ENCODE results near the gene RBM3.

RBM3 gene

DNA sequence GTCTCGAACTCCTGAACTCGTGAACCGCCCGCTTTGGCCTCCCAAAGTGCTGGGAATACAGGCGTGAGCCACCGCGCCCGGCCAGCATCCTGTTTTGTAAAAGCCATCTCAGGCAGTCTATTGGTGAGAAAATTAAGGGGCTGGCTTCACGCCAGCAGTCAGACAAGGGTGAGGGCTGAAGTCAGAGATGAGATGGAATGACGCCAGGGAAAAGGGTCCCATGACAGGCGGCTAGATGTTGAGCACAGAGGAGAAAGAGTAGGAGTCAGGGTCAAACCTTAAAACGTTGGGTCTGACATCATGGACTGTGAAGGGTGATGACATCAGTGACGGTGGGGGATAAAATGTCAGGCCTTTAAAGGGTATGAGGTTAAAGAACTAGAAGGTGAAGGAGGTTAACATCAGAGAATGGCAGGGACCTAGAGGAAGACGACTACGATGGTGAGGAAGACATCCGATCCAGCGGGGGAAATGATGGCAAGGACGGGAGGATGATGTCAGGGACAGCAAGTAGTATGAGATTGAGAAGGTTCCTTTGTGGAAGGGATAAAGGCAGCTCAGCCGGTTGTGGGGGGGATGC is 504 bp upstream of the RBM3 start:
- no peak for DNase-seq (ENCODE audit: extremely low spot score, insufficient read length, low read depth)
- peak; percentile 26 for FAIRE-seq

GRCh38 chrX:48575642-48576041 is 1.4 kb downstream of the RBM3 start:
- FAIRE-seq (no peak), DNase-seq (ENCODE audit: extremely low spot score, insufficient read length, low read depth) (no peak)

GRCh38 chrX:48576108-48576507 is 1.8 kb downstream of the RBM3 start:
- FAIRE-seq (no peak), DNase-seq (ENCODE audit: extremely low spot score, insufficient read length, low read depth) (no peak)

- no peak for FAIRE-seq
- no peak for DNase-seq (ENCODE audit: extremely low spot score, insufficient read length, low read depth)
These were observed 4.4 kb downstream of the RBM3 start for GRCh38 chrX:48578661-48579128.

DNA sequence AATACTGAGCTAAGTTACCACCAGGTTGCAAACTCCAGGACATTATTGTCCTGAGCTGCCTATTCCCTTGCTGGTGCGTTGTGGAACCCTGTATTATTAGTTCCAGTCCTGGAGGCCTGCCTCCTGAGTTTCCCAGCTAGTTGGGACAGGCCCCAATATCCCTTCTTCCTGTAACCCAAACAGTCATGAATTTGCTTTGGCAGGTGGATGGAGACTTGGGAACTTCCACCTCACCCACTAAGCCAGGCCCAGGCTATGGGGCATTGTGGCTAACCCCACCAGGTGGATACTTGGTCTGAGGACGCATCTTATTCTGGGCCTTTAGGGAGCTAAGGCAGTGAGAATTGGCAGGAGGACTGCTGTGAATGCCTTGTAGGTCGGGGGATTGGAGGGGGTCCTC is 5.0 kb downstream of the RBM3 start:
- FAIRE-seq: no peak
- no peak for DNase-seq (ENCODE audit: extremely low spot score, insufficient read length, low read depth)

GRCh38 chrX:48580662-48581061 is 6.4 kb downstream of the RBM3 start:
- no peak for FAIRE-seq
- no peak for DNase-seq (ENCODE audit: extremely low spot score, insufficient read length, low read depth)

- DNase-seq (ENCODE audit: extremely low spot score, insufficient read length, low read depth) (no peak), FAIRE-seq (no peak)
These were observed 10.4 kb downstream of the RBM3 start for GRCh38 chrX:48584698-48585097.

DNA sequence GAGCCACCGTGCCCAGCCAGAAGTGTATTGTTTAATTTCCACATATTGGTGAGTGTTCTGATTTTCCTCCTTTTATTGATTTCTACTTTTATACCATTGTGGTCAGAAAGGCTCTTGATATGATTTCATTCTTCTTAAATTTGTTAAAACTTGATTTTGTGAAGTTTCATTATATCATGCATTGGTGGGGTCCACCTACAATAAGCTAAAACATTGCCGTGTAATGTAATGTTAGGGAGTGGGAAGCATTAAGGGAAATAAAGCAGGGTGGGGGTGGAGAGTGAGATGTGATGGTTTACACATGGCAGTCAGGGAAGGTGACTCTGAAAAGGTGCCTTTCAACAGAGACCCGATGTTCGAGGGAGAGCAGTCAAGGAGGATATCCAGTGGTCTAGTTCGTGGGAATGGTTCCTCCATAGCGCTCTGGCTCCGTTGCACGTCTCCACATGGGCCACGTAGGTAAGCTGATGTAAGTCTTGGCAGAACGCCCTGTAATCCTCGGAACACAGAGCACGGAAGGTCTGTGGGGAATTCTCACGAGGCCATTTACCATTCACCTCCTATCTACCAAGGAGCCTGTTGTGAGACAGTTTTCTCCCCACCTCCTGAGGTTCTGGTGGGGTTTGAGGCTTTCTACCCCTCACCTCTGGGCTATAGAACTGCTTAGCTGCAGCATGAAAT is 15.3 kb downstream of the RBM3 start:
- FAIRE-seq (no peak), DNase-seq (ENCODE audit: extremely low spot score, insufficient read length, low read depth) (no peak)

DNA sequence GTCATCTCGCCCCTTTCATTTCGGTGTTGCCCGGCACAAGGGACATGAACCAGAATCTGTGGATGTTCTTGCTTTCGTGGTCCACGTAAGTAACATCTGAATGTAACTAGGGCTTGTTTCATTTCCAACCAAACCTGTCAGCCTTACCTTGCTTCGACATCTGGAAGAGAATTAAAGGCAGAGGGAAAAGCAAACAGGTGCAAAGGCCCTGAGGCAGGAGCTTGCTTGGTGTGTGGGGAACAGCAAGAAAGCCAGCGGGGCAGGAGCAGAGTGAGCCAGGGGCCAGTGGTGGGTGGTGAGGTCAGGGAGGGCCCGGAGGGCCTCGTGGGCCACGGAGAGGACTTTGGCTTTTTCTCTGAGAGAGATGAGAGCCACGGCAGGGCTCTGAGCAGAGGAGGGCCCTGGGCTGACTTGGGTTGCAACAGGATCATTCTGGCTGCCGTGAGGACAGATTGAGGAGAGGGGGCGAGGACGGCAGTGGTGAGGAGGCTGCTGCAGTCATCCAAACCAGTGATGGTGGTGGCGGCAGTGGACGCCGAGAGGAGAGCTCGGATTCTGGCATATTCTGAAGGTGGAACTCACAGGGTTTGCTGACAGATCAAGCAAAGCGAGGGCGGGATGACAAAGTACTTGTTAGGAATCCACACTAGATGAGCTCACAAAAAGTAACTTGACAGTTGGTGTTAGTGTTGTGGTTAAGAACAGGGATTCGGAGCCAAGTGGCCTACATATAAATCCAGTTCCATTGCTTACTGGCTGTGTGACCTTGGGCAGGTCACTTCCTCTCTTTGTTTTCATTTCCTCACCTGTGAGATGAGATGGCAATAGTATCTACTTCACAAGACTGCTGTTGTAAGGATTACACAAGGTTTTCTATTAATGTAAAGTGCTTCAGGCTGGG is 16.2 kb downstream of the RBM3 start:
- FAIRE-seq: no peak
- DNase-seq (ENCODE audit: extremely low spot score, insufficient read length, low read depth): no peak

DNA sequence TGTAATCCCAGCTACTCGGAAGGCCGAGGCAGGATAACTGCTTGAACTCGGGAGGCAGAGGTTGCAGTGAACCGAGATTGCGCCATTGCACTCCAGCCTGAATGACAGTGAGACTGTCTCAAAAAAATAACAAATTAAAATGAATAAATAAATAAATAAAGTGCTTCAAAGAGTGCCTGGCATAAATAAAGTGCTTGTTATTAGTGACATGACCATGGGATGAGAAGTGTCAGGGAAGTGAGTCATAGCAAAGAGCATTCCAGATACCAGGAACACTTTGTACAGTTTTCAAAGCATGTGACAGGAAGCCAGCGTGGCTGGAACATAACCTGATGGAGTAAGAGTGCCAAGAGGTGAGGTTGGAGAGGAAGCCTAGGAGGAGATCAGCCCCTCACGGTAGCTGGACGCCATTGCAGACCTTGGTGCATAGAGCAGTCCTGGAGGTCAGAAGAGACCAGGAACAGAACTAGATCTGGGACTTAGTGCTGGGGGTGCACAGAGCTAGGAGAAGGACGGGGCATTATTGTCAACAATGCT is 17.0 kb downstream of the RBM3 start:
- FAIRE-seq: no peak
- no peak for DNase-seq (ENCODE audit: extremely low spot score, insufficient read length, low read depth)

DNA sequence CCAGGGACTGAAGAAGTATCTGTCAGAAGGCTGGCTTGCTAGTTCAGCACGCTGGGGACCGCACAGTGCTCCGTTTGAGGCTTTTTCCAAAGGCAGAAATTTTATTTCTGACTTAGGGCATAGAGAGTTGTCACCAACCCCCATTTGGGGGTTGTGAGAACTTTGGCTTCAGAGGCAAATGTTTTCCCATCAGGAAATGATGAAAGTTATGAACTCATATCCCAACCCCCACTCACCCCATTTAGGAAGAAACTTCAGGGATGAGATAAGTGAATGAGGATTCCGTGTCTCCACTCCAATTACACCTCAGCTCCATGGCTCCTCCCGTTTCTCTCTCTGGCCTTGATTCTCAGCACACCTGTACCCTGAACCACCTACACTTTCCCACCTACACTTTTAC is 18.7 kb downstream of the RBM3 start:
- FAIRE-seq (no peak), DNase-seq (ENCODE audit: extremely low spot score, insufficient read length, low read depth) (no peak)

- DNase-seq (ENCODE audit: extremely low spot score, insufficient read length, low read depth) (no peak), FAIRE-seq (no peak)
These were observed 21.6 kb downstream of the RBM3 start for GRCh38 chrX:48595929-48596328.

GRCh38 chrX:48597353-48598264 is 23.3 kb downstream of the RBM3 start, which contains the start of gene WDR13:
TSS of gene WDR13 (plus strand) at chrX:48597492. CDS start at chrX:48597997, 505 bp downstream.
- FAIRE-seq (peak; percentile 99), DNase-seq (ENCODE audit: extremely low spot score, insufficient read length, low read depth) (peak; percentile 71)

- no peak for DNase-seq (ENCODE audit: extremely low spot score, insufficient read length, low read depth)
- FAIRE-seq: no peak
These were observed 24.3 kb downstream of the RBM3 start for GRCh38 chrX:48598614-48599013.

DNA sequence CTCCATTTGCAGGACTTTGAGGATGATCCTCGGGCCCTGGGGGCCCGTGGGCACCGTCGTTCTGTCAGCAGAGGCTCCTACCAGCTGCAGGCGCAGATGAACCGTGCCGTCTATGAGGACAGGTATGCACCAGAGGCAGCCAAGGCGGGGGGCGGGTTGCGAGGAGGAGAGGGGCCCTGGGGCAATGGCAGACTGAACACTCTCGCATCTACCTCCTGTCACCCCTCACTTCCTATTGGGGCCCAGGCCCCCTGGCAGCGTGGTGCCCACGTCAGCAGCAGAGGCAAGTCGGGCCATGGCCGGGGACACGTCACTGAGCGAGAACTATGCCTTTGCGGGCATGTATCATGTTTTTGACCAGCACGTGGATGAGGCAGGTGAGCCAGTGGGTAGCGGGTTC is 25.1 kb downstream of the RBM3 start:
- DNase-seq (ENCODE audit: extremely low spot score, insufficient read length, low read depth): no peak
- no peak for FAIRE-seq

- FAIRE-seq (no peak), DNase-seq (ENCODE audit: extremely low spot score, insufficient read length, low read depth) (no peak)
These were observed 25.9 kb downstream of the RBM3 start for GRCh38 chrX:48600226-48600625.

GRCh38 chrX:48601741-48602394 is 27.6 kb downstream of the RBM3 start:
- DNase-seq (ENCODE audit: extremely low spot score, insufficient read length, low read depth) (no peak), FAIRE-seq (no peak)

- DNase-seq (ENCODE audit: extremely low spot score, insufficient read length, low read depth) (no peak), FAIRE-seq (no peak)
These were observed 30.4 kb downstream of the RBM3 start for GRCh38 chrX:48604701-48605100.

- DNase-seq (ENCODE audit: extremely low spot score, insufficient read length, low read depth): no peak
- FAIRE-seq: no peak
These were observed 31.8 kb downstream of the RBM3 start for GRCh38 chrX:48606091-48606490.
